ENCODE results near the gene TBC1D2B. TPM values are rescaled to one million over a fixed set of nuclear protein-coding genes. Genes with fewer than 3 reads are reported as not detected.

TBC1D2B gene
- total RNA-seq, 1 experiment from 2014 or later, result 58.2 TPM

- no peak for DNase-seq
- no peaks in the 10 kb centered on the region for H3K27me3 ChIP-seq
- no peaks in the 10 kb centered on the region for H3K9me3 ChIP-seq (replicated peaks)
- no peak overlapping the region for H3K4me3 ChIP-seq
- H3K36me3 ChIP-seq, result 0 out of 2 replicates have a peak, but pooled peaks cover 2% of the 10 kb centered on the region
- no peak overlapping the region for H3K27ac ChIP-seq
- H3K4me1 ChIP-seq, result peaks cover 72% of the 10 kb centered on the region
Observed at GRCh38 chr15:78070049-78070700, 7.3 kb downstream of the TBC1D2B start.

GRCh38 chr15:78069462-78070029, 8.0 kb downstream of the TBC1D2B start:
- H3K27me3 ChIP-seq, result no peaks in the 10 kb centered on the region
- H3K27ac ChIP-seq, result no peak overlapping the region
- H3K36me3 ChIP-seq, result 0 out of 2 replicates have a peak, but pooled peaks cover 2% of the 10 kb centered on the region
- peaks cover 78% of the 10 kb centered on the region for H3K4me1 ChIP-seq
- DNase-seq, result no peak
- no peak overlapping the region for H3K4me3 ChIP-seq
- H3K9me3 ChIP-seq (replicated peaks), result no peaks in the 10 kb centered on the region

GRCh38 chr15:78069052-78069414, 8.5 kb downstream of the TBC1D2B start:
- Histone ChIP-seq H3K36me3 (0 out of 2 replicates have a peak, but pooled peaks cover 2% of the 10 kb centered on the region), H3K9me3 (replicated peaks) (no peaks in the 10 kb centered on the region), H3K4me3 (no peak overlapping the region), H3K27me3 (no peaks in the 10 kb centered on the region), H3K4me1 (peaks cover 83% of the 10 kb centered on the region), H3K27ac (peak overlapping the region; percentile 18)
- no peak for DNase-seq

- Histone ChIP-seq H3K27me3 (no peaks in the 10 kb centered on the region), H3K4me3 (no peak overlapping the region), H3K4me1 (peaks cover 74% of the 10 kb centered on the region), H3K36me3 (0 out of 2 replicates have a peak, but pooled peaks cover 2% of the 10 kb centered on the region), H3K27ac (peak overlapping the region; percentile 18), H3K9me3 (replicated peaks) (no peaks in the 10 kb centered on the region)
- DNase-seq, result peak; percentile 90 to 95
Observed at GRCh38 chr15:78067328-78068228, 9.9 kb downstream of the TBC1D2B start.

GRCh38 chr15:78065973-78066946, 11.3 kb downstream of the TBC1D2B start:
- Histone ChIP-seq H3K4me3 (no peak overlapping the region), H3K4me1 (peaks cover 72% of the 10 kb centered on the region), H3K27me3 (no peaks in the 10 kb centered on the region), H3K27ac (peak overlapping the region; percentile 21), H3K36me3 (0 out of 2 replicates have a peak, but pooled peaks cover 2% of the 10 kb centered on the region), H3K9me3 (replicated peaks) (no peaks in the 10 kb centered on the region)
- no peak for DNase-seq

GRCh38 chr15:78065284-78065872, 12.1 kb downstream of the TBC1D2B start:
- H3K9me3 ChIP-seq (replicated peaks), result no peaks in the 10 kb centered on the region
- H3K4me1 ChIP-seq, result peaks cover 69% of the 10 kb centered on the region
- no peak overlapping the region for H3K4me3 ChIP-seq
- H3K36me3 ChIP-seq, result no peaks in the 10 kb centered on the region
- peak; percentile 89 to 92 for DNase-seq
- peak overlapping the region; percentile 21 for H3K27ac ChIP-seq
- H3K27me3 ChIP-seq, result no peaks in the 10 kb centered on the region

- Histone ChIP-seq H3K36me3 (no peaks in the 10 kb centered on the region), H3K27me3 (no peaks in the 10 kb centered on the region), H3K4me3 (no peak overlapping the region), H3K27ac (peak overlapping the region; percentile 21), H3K9me3 (replicated peaks) (no peaks in the 10 kb centered on the region), H3K4me1 (peaks cover 69% of the 10 kb centered on the region)
- DNase-seq, result no peak
Observed at GRCh38 chr15:78064544-78064943, 13.0 kb downstream of the TBC1D2B start.

GRCh38 chr15:78063970-78064385, 13.5 kb downstream of the TBC1D2B start:
- Histone ChIP-seq H3K4me1 (peaks cover 69% of the 10 kb centered on the region), H3K27me3 (no peaks in the 10 kb centered on the region), H3K36me3 (no peaks in the 10 kb centered on the region; the same call in 1 of the 2 replicates), H3K4me3 (no peak overlapping the region), H3K9me3 (replicated peaks) (no peaks in the 10 kb centered on the region), H3K27ac (no peak overlapping the region)
- no peak for DNase-seq

GRCh38 chr15:78063217-78063616, 14.3 kb downstream of the TBC1D2B start:
- Histone ChIP-seq H3K9me3 (replicated peaks) (no peaks in the 10 kb centered on the region), H3K4me1 (peaks cover 67% of the 10 kb centered on the region), H3K27ac (no peak overlapping the region), H3K36me3 (no peaks in the 10 kb centered on the region; the same call in 1 of the 2 replicates), H3K4me3 (no peak overlapping the region), H3K27me3 (no peaks in the 10 kb centered on the region)
- no peak for DNase-seq

GRCh38 chr15:78061963-78062427, 15.5 kb downstream of the TBC1D2B start:
- H3K4me1 ChIP-seq, result peaks cover 64% of the 10 kb centered on the region
- no peak overlapping the region for H3K4me3 ChIP-seq

GRCh38 chr15:78060232-78060631, 17.3 kb downstream of the TBC1D2B start:
- no peak for DNase-seq
- Histone ChIP-seq H3K9me3 (replicated peaks) (no peaks in the 10 kb centered on the region), H3K27me3 (no peaks in the 10 kb centered on the region), H3K4me3 (no peak overlapping the region), H3K36me3 (no peaks in the 10 kb centered on the region; the same call in 1 of the 2 replicates), H3K27ac (peak overlapping the region; percentile 28; the same call in 1 of the 2 replicates), H3K4me1 (peaks cover 53% of the 10 kb centered on the region)

More at GRCh38 chr15:78061963-78062427, 15.5 kb downstream of the TBC1D2B start:
- H3K27ac ChIP-seq, result no peak overlapping the region
- peak; percentile 38 to 61 for DNase-seq
- H3K9me3 ChIP-seq (replicated peaks), result no peaks in the 10 kb centered on the region
- H3K27me3 ChIP-seq, result no peaks in the 10 kb centered on the region
- H3K36me3 ChIP-seq, result no peaks in the 10 kb centered on the region; the same call in 1 of the 2 replicates

- Histone ChIP-seq H3K27ac (peak overlapping the region; percentile 28), H3K36me3 (peaks cover 4% of the 10 kb centered on the region), H3K27me3 (no peaks in the 10 kb centered on the region), H3K9me3 (replicated peaks) (no peaks in the 10 kb centered on the region), H3K4me1 (peaks cover 43% of the 10 kb centered on the region), H3K4me3 (no peak overlapping the region)
- DNase-seq, result peak; percentile 83 to 91
Observed at GRCh38 chr15:78059110-78059839, 18.2 kb downstream of the TBC1D2B start.

GRCh38 chr15:78058401-78058935, 19.0 kb downstream of the TBC1D2B start:
- H3K27ac ChIP-seq, result no peak overlapping the region
- H3K4me1 ChIP-seq, result peaks cover 39% of the 10 kb centered on the region
- H3K36me3 ChIP-seq, result peaks cover 12% of the 10 kb centered on the region
- no peak overlapping the region for H3K4me3 ChIP-seq
- no peaks in the 10 kb centered on the region for H3K9me3 ChIP-seq (replicated peaks)
- DNase-seq, result no peak
- H3K27me3 ChIP-seq, result no peaks in the 10 kb centered on the region
